Testis (tissue), 3 donors: ENCODE measurements around the gene GABBR2. TPM values are rescaled to one million over a fixed set of nuclear protein-coding genes. Genes with fewer than 3 reads are reported as not detected.

ENCODE experiments used
- DNase-seq: peaks from one replicate; pipeline ENCODE4 v3.0.0-alpha.2; 2019
- H3K27ac ChIP-seq, 2 donors: fragments of 200-600 bp; sonication (generic); one replicate each; pipeline ENCODE4 v1.5.1; 2019
- H3K27me3 ChIP-seq: fragments of 200-600 bp; sonication (generic); one replicate; pipeline ENCODE4 v1.5.1; 2019
- H3K36me3 ChIP-seq: fragments of 200-600 bp; sonication (generic); one replicate; pipeline ENCODE4 v1.5.1; 2017; ENCODE audit warnings: low read depth; ENCODE audit errors: missing control alignments
- H3K4me1 ChIP-seq: fragments of 200-600 bp; sonication (generic); one replicate; pipeline ENCODE4 v1.5.1; 2019
- H3K4me3 ChIP-seq, 2 donors: fragments of 200-600 bp; sonication (generic); one replicate each; pipeline ENCODE4 v1.5.1; 2017 to 2019
- H3K9me3 ChIP-seq: fragments of 200-600 bp; sonication (generic); one replicate; pipeline ENCODE4 v1.5.1; 2017
- CTCF ChIP-seq, 3 experiments: fragments of 450-650 bp in 2 of 3; fragments of 200-600 bp in 1 of 3; sonication (generic) in 1 of 3; IDR thresholded peaks; one replicate each; pipeline ENCODE4 v1.5.1; 2016 to 2019; ENCODE audit warnings: antibody characterized with exemption in 3 of 3, mild to moderate bottlenecking in 2 of 3, moderate library complexity in 1 of 3
- POLR2A ChIP-seq: fragments of 450-650 bp; IDR thresholded peaks from one replicate; pipeline ENCODE4 v1.6.1; 2017; ENCODE audit warnings: antibody characterized with exemption, mild to moderate bottlenecking, moderate library complexity
- WGBS, 2 donors: methylation state at CpG; one replicate each; pipeline ENCODE4 v1.1.5; 2018; 5-methylcytosine and 5-hydroxymethylcytosine counted together
- intact Hi-C: fragments of 100-400 bp; cut with DNase I; formaldehyde crosslinking; loops from one replicate; pipeline ENCODE4 v1.15.1; 2023; ENCODE audit warnings: low total_unique reads
- polyA plus RNA-seq: library from polyadenylated mRNA; stranded (reverse); fragments of 350-450 nt; fragmentation: Illumina TruSeq; extraction: RNeasy Lipid Tissue Mini Kit (QIAGEN cat#74804); gene quantifications from one replicate; pipeline ENCODE4 v1.2.3, GENCODE V29; 2014; ENCODE audit warnings: low read depth, low replicate concordance; ENCODE audit not compliant: insufficient read depth
- total RNA-seq, 2 donors: library from RNA; depleted of rRNA; stranded (reverse); fragments of >200 nt; gene quantifications; one replicate each; pipeline ENCODE4 v1.2.3, GENCODE V29; 2016

The GABBR2 gene
- total and polyA plus RNA-seq, 3 donors from 2014 or later: 3.0 to 8.1 (median 6.9) TPM

- Histone ChIP-seq H3K27ac (no peak overlapping the region), H3K27me3 (no peaks in the 10 kb centered on the region), H3K36me3 (no peaks in the 10 kb centered on the region), H3K4me1 (no peaks in the 10 kb centered on the region), H3K9me3 (no peaks in the 10 kb centered on the region), H3K4me3 (no peak overlapping the region)
- no peak for DNase-seq
- intact Hi-C loops: no loop called here
- TF ChIP-seq CTCF (IDR thresholded peaks at IDR 0.05) (no peak), POLR2A (no peak)
- WGBS, 2 donors: 81 to 90% methylated on average over 6 to 7 of the region's 7 CpGs
Measured at GRCh38 chr9:98572796-98573195, 135.9 kb downstream of the GABBR2 start.

- H3K27ac ChIP-seq: no peak overlapping the region
- no peaks in the 10 kb centered on the region for H3K27me3 ChIP-seq
- no peak for TF ChIP-seq POLR2A
- no peak for TF ChIP-seq CTCF (IDR thresholded peaks at IDR 0.05)
- no peak overlapping the region for H3K4me3 ChIP-seq
- no peak for DNase-seq
- H3K4me1 ChIP-seq: no peaks in the 10 kb centered on the region
- 50 to 53% methylated on average over 4 of the region's 4 CpGs for WGBS, 2 donors
- H3K36me3 ChIP-seq: no peaks in the 10 kb centered on the region
- intact Hi-C loops: no loop called here
- H3K9me3 ChIP-seq: no peaks in the 10 kb centered on the region
Measured at GRCh38 chr9:98572054-98572627, 136.6 kb downstream of the GABBR2 start.

GRCh38 chr9:98571643-98572042 lies 137.1 kb downstream of the GABBR2 start:
- Histone ChIP-seq H3K27me3 (no peaks in the 10 kb centered on the region), H3K27ac (no peak overlapping the region), H3K9me3 (no peaks in the 10 kb centered on the region), H3K4me1 (no peaks in the 10 kb centered on the region), H3K4me3 (no peak overlapping the region), H3K36me3 (no peaks in the 10 kb centered on the region)
- DNase-seq: no peak
- intact Hi-C loops: no loop called here
- TF ChIP-seq CTCF (IDR thresholded peaks at IDR 0.05) (no peak), POLR2A (no peak)
- WGBS, 2 donors: 65 to 72% methylated on average over 2 to 3 of the region's 3 CpGs

- no peak overlapping the region for H3K27ac ChIP-seq
- no peaks in the 10 kb centered on the region for H3K4me1 ChIP-seq
- DNase-seq: no peak
- H3K36me3 ChIP-seq: no peaks in the 10 kb centered on the region
- H3K4me3 ChIP-seq: no peak overlapping the region
- intact Hi-C loops: no loop called here
- H3K27me3 ChIP-seq: no peaks in the 10 kb centered on the region
- H3K9me3 ChIP-seq: no peaks in the 10 kb centered on the region
- TF ChIP-seq CTCF (IDR thresholded peaks at IDR 0.05) (no peak), POLR2A (no peak)
- 74 to 81% methylated on average over 11 to 12 of the region's 12 CpGs for WGBS, 2 donors
Measured at GRCh38 chr9:98570663-98571440, 137.9 kb downstream of the GABBR2 start.
